DND-41 (cell line): ENCODE results near the gene CPM.

ENCODE experiments used
- CTCF ChIP-seq: IDR thresholded peaks from 2 replicates; pipeline ENCODE4 v1.5.1; 2012; ENCODE audit warnings: borderline replicate concordance, low read length, moderate library complexity, mild to moderate bottlenecking; ENCODE audit not compliant: poor library complexity, severe bottlenecking; ENCODE audit errors: extremely low read depth
- EZH2 ChIP-seq: IDR thresholded peaks from 3 replicates; pipeline ENCODE4 v1.6.1; 2012; ENCODE audit warnings: borderline replicate concordance, low read depth, mild to moderate bottlenecking, moderate library complexity, low read length, inconsistent platforms; ENCODE audit not compliant: severe bottlenecking

- no peak for TF ChIP-seq CTCF
- TF ChIP-seq EZH2: no peak
Measured at GRCh38 chr12:68878283-68878682, 54.7 kb downstream of the CPM start.
